ENCODE data around the gene ADCY6. TPM values are rescaled to one million over a fixed set of nuclear protein-coding genes. Genes with fewer than 3 reads are reported as not detected.

The ADCY6 gene
- total RNA-seq, 2 experiments from 2014 or later: 0.05 TPM; not detected in 1

- POLR2A ChIA-PET: no interaction called here
- DNase-seq: no peak
- no peak overlapping the region for H3K4me3 Mint-ChIP-seq
Measured at GRCh38 chr12:48789858-48790326, 1.0 kb upstream of the ADCY6 start.

GRCh38 chr12:48788524-48788853 is 400 bp downstream of the ADCY6 start:
- ChIA-PET POLR2A (no interaction called here), CTCF (interaction anchor here (1.8 kb wide), 1 partner anchor 35 kb away, joined by 12 read pairs; no protein-coding TSS in a partner anchor)
- no peak for DNase-seq
- Mint-ChIP-seq H3K4me3 (no peak overlapping the region), H3K27ac (no peak overlapping the region), H3K9me3 (no peaks in the 10 kb centered on the region), H3K36me3 (ENCODE audit: low read depth) (no peaks in the 10 kb centered on the region), H3K27me3 (peaks cover 46% of the 10 kb centered on the region), H3K4me1 (peaks cover 3% of the 10 kb centered on the region)

More at GRCh38 chr12:48789858-48790326, 1.0 kb upstream of the ADCY6 start:
- H3K27me3 Mint-ChIP-seq: peaks cover 47% of the 10 kb centered on the region
- no peaks in the 10 kb centered on the region for H3K9me3 Mint-ChIP-seq
- CTCF ChIA-PET: interaction anchor here (1.8 kb wide), 1 partner anchor 36 kb away, joined by 12 read pairs; no protein-coding TSS in a partner anchor
- peaks cover 3% of the 10 kb centered on the region for H3K4me1 Mint-ChIP-seq
- no peaks in the 10 kb centered on the region for H3K36me3 Mint-ChIP-seq (ENCODE audit: low read depth)
- no peak overlapping the region for H3K27ac Mint-ChIP-seq

DNA sequence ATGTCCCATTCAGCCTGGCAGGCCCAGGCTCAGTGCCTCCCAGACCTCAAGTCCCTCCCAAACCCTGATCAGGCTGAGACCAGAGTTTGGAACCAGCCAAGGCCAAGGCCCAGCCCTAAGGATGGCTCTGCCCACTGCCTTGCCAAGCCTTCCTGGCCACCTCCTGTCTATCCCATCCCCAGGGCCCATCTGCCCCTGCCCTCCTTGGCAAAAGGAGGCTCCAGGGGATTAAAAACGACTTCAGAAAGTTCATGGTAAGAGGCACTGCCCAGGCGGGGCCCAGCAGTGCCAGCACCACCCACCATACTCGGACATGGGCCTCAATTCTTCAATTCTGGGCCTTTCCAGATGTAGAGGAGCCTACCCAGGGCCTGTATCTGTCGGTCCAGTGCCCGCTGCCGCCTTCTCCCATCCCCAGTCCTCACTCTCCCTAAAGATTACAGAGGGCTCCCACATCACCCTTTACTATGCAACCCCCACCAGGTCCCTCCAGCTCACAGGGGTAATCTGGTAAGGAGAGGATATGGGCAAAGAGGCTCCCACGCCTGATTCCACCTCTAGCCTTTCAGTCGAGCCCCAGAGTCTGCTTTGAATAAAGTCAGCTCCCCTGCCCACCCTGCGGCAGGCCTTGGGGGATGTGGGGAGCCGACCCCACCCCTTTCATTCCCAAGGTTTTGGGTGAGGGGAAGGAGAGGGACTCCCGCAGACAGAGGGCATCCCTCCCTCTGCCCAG is 932 bp downstream of the ADCY6 start:
- H3K36me3 Mint-ChIP-seq (ENCODE audit: low read depth): no peaks in the 10 kb centered on the region
- no peak overlapping the region for H3K4me3 Mint-ChIP-seq
- no peak for DNase-seq
- ChIA-PET CTCF (interaction anchor here (1.2 to 1.8 kb wide), 2 partner anchors 30 to 34 kb away, joined by 4 to 12 read pairs; no protein-coding TSS in a partner anchor), POLR2A (no interaction called here)
- H3K27me3 Mint-ChIP-seq: peaks cover 46% of the 10 kb centered on the region
- peaks cover 3% of the 10 kb centered on the region for H3K4me1 Mint-ChIP-seq
- H3K9me3 Mint-ChIP-seq: no peaks in the 10 kb centered on the region
- no peak overlapping the region for H3K27ac Mint-ChIP-seq

GRCh38 chr12:48786591-48787544 is 2.0 kb downstream of the ADCY6 start:
- CTCF ChIA-PET: interaction anchor here (1.2 kb wide), 1 partner anchor 29 kb away, joined by 4 read pairs; no protein-coding TSS in a partner anchor
- peaks cover 46% of the 10 kb centered on the region for H3K27me3 Mint-ChIP-seq
- no peak overlapping the region for H3K27ac Mint-ChIP-seq
- H3K4me3 Mint-ChIP-seq: no peak overlapping the region
- H3K36me3 Mint-ChIP-seq (ENCODE audit: low read depth): no peaks in the 10 kb centered on the region
- POLR2A ChIA-PET: no interaction called here
- H3K9me3 Mint-ChIP-seq: no peaks in the 10 kb centered on the region
- no peak for DNase-seq
- H3K4me1 Mint-ChIP-seq: peaks cover 3% of the 10 kb centered on the region

DNA sequence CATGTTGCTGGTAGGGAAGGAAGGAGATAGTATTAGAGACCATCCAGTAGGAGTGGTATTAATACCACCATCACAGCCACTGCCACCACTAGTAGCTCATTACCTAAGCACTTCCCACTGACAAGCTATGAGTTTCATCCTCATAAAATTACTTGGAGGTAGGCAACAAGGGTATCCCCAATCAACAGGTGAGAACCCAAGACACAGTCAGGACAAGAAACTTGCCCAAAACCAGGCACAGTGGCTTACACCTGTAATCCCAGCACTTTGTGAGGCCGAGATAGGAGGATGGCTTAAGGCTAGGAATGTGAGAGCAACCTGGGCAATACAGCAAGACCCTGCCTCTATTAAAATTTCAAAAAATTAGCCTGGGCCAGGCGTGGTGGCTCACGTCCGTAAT is 5.5 kb downstream of the ADCY6 start:
- H3K27me3 Mint-ChIP-seq: peaks cover 29% of the 10 kb centered on the region
- ChIA-PET CTCF (interaction anchor here (1.0 kb wide), 1 partner anchor 30 kb away, joined by 3 read pairs; no protein-coding TSS in a partner anchor), POLR2A (no interaction called here)
- no peak overlapping the region for H3K27ac Mint-ChIP-seq
- no peak for DNase-seq
- no peaks in the 10 kb centered on the region for H3K9me3 Mint-ChIP-seq
- H3K4me1 Mint-ChIP-seq: no peaks in the 10 kb centered on the region
- no peak overlapping the region for H3K4me3 Mint-ChIP-seq
- no peaks in the 10 kb centered on the region for H3K36me3 Mint-ChIP-seq (ENCODE audit: low read depth)

- H3K36me3 Mint-ChIP-seq (ENCODE audit: low read depth): no peaks in the 10 kb centered on the region
- peaks cover 22% of the 10 kb centered on the region for H3K27me3 Mint-ChIP-seq
- POLR2A ChIA-PET: no interaction called here
- H3K4me1 Mint-ChIP-seq: no peaks in the 10 kb centered on the region
- CTCF ChIA-PET: interaction anchor here (1.0 kb wide), 1 partner anchor 29 kb away, joined by 3 read pairs; no protein-coding TSS in a partner anchor
- H3K4me3 Mint-ChIP-seq: no peak overlapping the region
- H3K9me3 Mint-ChIP-seq: no peaks in the 10 kb centered on the region
- DNase-seq: no peak
- no peak overlapping the region for H3K27ac Mint-ChIP-seq
Measured at GRCh38 chr12:48782457-48783395, 6.2 kb downstream of the ADCY6 start.

GRCh38 chr12:48781750-48782456 is 7.0 kb downstream of the ADCY6 start:
- Mint-ChIP-seq H3K9me3 (no peaks in the 10 kb centered on the region), H3K4me1 (no peaks in the 10 kb centered on the region), H3K4me3 (no peak overlapping the region), H3K27me3 (peaks cover 14% of the 10 kb centered on the region), H3K36me3 (ENCODE audit: low read depth) (no peaks in the 10 kb centered on the region), H3K27ac (no peak overlapping the region)
- ChIA-PET POLR2A (no interaction called here), CTCF (no interaction called here)
- no peak for DNase-seq

GRCh38 chr12:48780381-48781025 is 8.4 kb downstream of the ADCY6 start:
- Mint-ChIP-seq H3K36me3 (ENCODE audit: low read depth) (no peaks in the 10 kb centered on the region), H3K27me3 (peaks cover 7% of the 10 kb centered on the region), H3K27ac (no peak overlapping the region), H3K4me1 (no peaks in the 10 kb centered on the region), H3K9me3 (no peaks in the 10 kb centered on the region), H3K4me3 (no peak overlapping the region)
- no peak for DNase-seq
- CTCF ChIA-PET: interaction anchor here (1.3 to 2.3 kb wide), 2 partner anchors 15 to 27 kb away, joined by 5 to 6 read pairs; no protein-coding TSS in a partner anchor
- POLR2A ChIA-PET: interaction anchor here (0.6 kb wide), 1 partner anchor 444 kb away, joined by 4 read pairs; no protein-coding TSS in a partner anchor

DNA sequence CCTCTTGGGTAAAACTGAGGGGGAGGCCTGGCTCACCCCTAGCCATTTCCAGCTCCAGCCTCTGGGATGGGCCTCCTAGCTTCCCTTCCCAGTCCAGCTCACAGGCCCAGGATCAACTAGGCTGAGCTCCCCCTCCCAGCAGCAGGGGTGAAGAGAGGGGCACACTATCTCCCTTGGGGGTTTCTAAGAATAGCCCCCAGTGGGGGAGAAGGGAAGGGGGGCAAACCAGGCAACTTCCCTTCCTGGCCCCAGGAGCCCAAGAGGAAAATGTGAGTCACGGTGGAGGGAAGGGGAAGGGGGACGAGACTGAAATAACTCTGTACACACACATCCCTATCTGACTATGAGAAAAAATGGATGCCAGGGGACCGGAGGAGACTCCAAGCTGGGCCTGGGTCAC is 9.0 kb downstream of the ADCY6 start:
- no peak for DNase-seq
- no peaks in the 10 kb centered on the region for H3K9me3 Mint-ChIP-seq
- CTCF ChIA-PET: interaction anchor here (1.3 to 2.3 kb wide), 2 partner anchors 15 to 27 kb away, joined by 5 to 6 read pairs; no protein-coding TSS in a partner anchor
- no peaks in the 10 kb centered on the region for H3K36me3 Mint-ChIP-seq (ENCODE audit: low read depth)
- H3K27me3 Mint-ChIP-seq: peaks cover 3% of the 10 kb centered on the region
- POLR2A ChIA-PET: no interaction called here
- H3K4me3 Mint-ChIP-seq: no peak overlapping the region
- no peaks in the 10 kb centered on the region for H3K4me1 Mint-ChIP-seq
- H3K27ac Mint-ChIP-seq: no peak overlapping the region

GRCh38 chr12:48777501-48778400 is 11.1 kb downstream of the ADCY6 start:
- Mint-ChIP-seq H3K4me3 (no peak overlapping the region), H3K27me3 (no peaks in the 10 kb centered on the region), H3K36me3 (ENCODE audit: low read depth) (no peaks in the 10 kb centered on the region), H3K27ac (no peak overlapping the region), H3K9me3 (no peaks in the 10 kb centered on the region), H3K4me1 (no peaks in the 10 kb centered on the region)
- DNase-seq: no peak
- ChIA-PET POLR2A (no interaction called here), CTCF (interaction anchor here (0.6 to 2.3 kb wide), 2 partner anchors 24 to 511 kb away, joined by 4 to 6 read pairs; no protein-coding TSS in a partner anchor)

DNA sequence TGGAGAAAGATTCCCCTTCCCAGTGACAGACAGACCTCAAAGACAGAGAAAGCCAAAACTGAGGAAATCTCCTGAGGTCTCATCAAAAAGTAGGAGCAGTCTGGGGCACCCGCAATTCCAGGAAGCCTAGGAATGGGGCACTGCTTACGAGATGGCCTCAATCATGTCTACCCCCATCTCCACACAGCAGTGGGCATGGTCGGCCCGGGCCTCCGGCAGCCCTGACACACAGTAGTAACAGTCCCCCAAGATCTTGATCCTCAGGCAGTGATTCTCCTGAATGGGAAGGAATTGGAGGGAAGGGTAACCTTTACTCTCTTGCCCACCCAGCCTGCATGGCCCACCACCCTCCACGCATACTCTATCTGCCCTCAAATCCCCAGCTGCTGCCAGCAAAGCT is 11.9 kb downstream of the ADCY6 start:
- no peaks in the 10 kb centered on the region for H3K27me3 Mint-ChIP-seq
- DNase-seq: no peak
- H3K4me3 Mint-ChIP-seq: no peak overlapping the region
- no peaks in the 10 kb centered on the region for H3K36me3 Mint-ChIP-seq (ENCODE audit: low read depth)
- no peaks in the 10 kb centered on the region for H3K9me3 Mint-ChIP-seq
- H3K4me1 Mint-ChIP-seq: no peaks in the 10 kb centered on the region
- CTCF ChIA-PET: no interaction called here
- H3K27ac Mint-ChIP-seq: no peak overlapping the region
- POLR2A ChIA-PET: no interaction called here

Measured in activated CD4-positive, alpha-beta memory T cell treated with anti-CD3 and anti-CD28 coated beads, Interleukin-2, amount 10 ng/mL, durations not matched to agents 7 days and 5 days (primary cell).